ENCODE measurements around the gene STXBP5L.

DNA sequence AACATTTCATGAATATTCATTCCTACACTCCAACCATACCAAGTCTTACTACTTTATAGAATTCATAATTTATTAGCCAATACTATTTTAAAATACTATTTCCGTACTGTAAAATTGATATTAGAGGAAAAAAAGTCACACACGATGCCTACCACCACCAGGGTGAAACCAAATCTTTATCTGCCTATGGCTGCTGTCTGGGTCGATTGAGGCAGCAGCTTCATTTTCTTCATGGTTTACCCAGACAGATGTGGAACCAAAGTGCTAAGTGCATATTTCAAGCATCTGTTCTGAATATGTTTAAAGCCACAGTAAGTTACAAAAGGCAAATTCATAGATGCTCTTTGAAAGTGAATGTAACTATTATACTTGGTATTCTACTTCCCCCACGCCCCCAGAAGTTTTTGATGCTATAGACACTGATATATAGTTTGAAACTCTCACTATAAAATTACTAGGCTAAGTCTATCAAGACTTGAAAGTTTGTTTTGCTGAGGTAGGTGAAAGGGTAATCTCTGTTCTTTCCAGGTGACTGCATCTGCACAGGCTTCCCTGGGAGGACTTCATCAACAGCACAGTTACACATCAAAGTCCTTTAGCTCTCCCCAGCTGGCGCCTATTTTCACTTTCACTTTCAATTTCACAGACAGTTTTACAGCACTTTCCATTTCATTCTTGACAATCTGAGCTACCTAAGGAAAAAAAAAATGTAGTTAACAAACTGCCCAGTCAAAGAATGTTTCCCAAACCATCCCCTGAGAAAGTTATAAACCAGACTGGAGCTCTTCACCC, 523.9 kb downstream of the STXBP5L start:
- TF ChIP-seq, protein P1, sequence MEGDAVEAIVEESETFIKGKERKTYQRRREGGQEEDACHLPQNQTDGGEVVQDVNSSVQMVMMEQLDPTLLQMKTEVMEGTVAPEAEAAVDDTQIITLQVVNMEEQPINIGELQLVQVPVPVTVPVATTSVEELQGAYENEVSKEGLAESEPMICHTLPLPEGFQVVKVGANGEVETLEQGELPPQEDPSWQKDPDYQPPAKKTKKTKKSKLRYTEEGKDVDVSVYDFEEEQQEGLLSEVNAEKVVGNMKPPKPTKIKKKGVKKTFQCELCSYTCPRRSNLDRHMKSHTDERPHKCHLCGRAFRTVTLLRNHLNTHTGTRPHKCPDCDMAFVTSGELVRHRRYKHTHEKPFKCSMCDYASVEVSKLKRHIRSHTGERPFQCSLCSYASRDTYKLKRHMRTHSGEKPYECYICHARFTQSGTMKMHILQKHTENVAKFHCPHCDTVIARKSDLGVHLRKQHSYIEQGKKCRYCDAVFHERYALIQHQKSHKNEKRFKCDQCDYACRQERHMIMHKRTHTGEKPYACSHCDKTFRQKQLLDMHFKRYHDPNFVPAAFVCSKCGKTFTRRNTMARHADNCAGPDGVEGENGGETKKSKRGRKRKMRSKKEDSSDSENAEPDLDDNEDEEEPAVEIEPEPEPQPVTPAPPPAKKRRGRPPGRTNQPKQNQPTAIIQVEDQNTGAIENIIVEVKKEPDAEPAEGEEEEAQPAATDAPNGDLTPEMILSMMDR (IDR thresholded peaks at IDR 0.05): no peak
- TF ChIP-seq POLR2AphosphoS5 (IDR thresholded peaks at IDR 0.05): no peak

Measured in esophagus muscularis mucosa (tissue), 3 donors.